Suppressor macrophage treated with lipopolysaccharide for 1 hour (primary cell): ENCODE measurements around the gene GPR157.

Experiments
- DNase-seq, 3 donors: peaks; one replicate each; pipeline ENCODE4 v3.0.0-alpha.2; 2020 to 2022

Gene GPR157

DNA sequence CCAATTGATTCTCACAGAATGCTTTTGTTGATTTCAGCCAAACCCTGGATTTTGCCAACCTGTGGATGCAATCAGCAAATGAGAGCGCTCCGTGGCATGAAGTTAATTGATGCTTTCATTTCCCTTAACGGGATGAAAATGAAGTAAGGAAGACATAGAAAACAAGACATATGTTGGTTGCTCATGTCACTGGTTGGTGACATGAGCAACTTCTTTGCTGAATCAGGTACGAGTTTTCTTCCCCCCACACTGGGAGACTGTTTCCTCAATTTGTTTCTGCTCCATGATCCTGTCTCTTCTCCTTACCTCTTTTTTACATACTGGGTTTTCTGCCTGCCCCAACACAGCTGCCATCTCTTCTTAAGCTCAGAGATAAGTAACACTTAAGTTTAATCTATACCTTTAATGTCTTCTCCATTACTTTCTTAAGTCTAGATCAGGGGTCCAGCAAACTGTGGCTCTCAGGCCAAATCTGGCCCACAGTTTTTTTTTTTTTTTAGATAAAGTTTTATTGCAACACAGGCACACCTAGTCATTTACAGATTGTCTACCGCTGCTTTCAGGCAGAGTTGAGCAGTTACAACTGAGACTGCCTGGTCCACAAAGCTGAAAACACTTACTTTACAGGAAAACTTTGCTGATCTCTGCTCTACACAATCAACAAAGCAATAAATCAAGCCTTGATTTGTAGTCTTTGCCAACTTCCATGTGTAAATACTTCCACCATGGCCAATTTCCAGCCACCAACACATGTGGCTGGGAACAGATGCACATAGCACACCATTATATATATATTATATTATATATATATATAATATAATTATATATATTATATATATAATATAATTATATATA, 13.3 kb downstream of the GPR157 start:
- peak; percentile 21 to 43 (median 22) for DNase-seq

DNA sequence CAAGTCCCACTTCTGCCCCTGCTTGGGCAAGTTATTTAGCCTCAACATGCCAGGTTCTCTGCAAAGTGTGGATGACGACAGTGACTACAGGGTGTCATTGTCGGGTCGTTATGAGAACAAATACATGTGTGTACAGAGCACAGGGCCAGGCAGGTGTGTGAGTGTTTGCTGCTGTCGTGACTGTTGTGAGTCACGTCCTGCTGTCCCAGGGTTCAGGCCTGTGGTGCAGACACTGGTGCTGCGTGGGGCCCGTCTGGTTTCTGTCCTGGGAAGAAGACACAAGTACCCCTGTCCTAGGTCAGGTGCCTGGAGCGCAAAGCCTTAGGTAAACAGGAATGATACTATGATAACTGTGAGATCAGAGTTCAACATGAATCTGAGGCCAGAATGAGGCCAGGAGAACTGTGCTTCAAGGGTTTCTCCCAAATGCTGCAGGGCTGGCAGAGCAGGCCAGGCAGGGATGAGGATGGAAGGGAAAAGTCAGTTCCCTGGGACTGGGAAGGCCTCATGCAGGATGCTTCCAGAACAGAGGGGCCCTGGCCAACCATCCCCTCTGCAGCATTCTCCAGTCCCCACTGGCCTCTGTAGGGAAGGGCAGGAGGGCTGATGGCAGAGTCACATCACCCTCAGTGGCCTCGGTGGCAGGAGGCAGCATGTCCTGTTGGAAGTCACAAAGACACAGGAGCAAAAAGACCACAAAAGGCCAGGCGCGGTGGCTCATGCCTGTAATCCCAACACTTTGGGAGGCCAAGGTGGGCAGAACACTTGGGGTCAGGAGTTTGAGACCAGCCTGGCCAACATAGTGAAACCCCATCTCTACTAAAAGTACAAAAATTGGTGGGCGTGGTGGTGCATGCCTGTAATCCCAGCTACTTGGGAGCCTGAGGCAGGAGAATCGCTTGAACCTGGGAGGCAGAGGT, 15.7 kb downstream of the GPR157 start:
- DNase-seq = no peak

DNA sequence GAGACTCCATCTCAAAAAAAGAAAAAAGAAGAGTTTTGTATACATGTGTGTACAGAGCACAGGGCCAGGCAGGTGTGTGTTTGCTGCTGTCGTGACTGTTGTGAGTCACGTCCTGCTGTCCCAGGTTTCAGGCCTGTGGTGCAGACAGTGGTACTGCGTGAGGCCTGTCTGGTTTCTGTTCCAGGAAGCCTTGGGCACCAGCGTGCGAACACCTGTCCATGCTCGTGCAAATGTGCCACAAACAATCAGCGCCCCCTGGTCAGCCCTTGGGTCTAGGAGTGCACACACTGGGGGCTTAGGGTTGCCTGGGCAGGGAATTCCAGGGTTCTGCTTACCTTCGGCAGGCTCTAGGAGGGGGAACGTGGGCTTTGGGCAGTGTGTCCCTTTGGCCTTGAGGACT, 16.9 kb downstream of the GPR157 start:
- DNase-seq = no peak

- no peak for DNase-seq
Measured at GRCh38 chr1:9111357-9111691, 17.6 kb downstream of the GPR157 start.

GRCh38 chr1:9110669-9111356, 18.1 kb downstream of the GPR157 start:
- peak; percentile 91 to 94 (median 91) for DNase-seq

- no peak for DNase-seq
Measured at GRCh38 chr1:9108056-9108665, 20.7 kb downstream of the GPR157 start.

DNA sequence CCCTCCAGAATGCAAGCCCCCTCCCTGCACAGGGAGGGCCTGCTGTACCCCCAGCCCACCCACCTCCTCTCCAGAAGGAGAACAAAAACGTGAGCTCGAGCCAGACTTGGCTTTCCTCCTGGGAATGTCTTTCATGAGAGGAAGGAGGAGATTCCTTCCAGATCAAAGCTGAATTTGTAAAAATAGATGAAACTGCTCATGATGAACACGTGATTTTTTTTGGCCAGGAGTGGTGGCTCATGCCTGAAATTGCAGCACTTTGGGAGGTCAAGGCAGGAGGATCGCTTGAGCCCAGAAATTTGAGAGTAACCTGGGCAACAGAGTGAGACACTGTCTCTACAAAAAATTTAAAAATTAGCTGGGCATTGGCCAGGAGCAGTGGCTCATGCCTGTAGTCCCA, 21.8 kb downstream of the GPR157 start:
- no peak for DNase-seq

DNA sequence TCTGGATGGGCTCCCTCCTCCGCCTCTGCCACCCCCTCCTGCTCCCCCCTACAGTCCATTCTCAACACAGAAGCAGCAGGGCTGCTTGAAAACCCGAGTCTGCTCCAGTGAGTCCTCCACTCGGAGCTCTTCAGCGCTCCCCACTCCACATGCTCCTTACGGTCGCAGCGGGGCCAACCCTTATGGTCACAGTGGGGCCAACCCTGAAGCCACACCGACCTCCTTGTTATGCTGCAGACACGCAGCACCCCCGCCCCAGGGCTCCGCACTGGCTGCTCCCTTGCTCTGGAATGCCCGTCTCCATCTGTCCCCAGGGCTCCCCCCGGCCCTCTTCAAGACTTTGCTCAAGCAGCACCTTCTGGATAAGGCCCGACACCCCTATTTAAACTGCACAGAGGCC, 22.6 kb downstream of the GPR157 start:
- DNase-seq = no peak

DNA sequence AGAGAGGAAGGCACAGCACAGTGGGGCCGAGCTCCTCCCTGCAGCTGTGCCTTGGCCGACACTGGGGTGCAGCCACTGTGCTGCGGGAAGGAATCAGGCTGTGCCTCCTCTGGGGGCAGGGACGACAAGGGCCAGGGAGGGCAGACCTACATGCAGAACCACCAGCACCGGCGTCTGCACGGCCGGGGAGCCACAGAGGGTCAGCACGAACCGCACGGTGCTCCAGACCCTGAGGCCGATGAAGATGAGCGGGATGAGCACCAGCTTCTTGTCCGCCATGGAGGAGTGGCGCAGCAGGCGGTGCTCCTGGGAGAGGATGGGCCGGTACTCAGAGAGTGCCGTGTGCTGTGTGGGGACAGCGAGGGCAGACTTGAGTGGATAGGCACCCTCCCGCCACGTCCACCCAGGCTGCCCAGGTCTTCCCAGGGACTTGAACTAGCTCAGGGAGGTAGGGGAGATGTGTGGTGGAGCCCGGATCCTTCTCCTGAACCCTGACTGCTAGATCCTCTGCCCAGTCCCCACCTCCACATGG, 23.5 kb downstream of the GPR157 start:
- no peak for DNase-seq

- peak; percentile 71 to 81 (median 80) for DNase-seq
Measured at GRCh38 chr1:9101510-9102146, 27.3 kb downstream of the GPR157 start.

DNA sequence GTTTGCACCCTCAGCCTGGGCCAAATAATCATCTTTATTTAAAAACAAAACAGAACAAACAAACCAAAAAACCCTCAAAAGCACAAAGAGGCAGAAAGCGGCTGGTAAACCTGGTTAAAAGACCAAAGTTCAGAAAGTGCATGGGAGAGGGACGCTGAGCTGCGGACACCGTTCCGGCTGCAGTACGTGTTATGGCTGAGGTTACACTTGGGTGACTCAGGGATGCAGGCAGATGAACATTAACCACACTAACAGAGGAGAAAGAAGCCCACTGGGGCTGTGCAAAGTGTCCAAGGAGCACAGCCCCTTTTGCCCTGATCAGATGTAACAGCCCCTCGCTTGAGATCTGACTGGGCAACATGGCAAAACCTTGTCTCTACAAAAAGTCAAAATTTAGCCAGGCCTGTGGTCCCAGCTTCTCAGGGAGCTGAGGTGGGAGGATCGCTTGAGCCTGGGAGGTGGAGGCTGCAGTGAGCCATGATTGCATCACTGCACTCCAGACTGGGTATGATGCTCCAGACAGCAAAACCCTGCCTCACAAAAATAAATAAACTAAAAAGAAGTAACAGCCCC, 28.3 kb downstream of the GPR157 start:
- DNase-seq = no peak

- DNase-seq = no peak
Measured at GRCh38 chr1:9099555-9099954, 29.3 kb downstream of the GPR157 start.

DNA sequence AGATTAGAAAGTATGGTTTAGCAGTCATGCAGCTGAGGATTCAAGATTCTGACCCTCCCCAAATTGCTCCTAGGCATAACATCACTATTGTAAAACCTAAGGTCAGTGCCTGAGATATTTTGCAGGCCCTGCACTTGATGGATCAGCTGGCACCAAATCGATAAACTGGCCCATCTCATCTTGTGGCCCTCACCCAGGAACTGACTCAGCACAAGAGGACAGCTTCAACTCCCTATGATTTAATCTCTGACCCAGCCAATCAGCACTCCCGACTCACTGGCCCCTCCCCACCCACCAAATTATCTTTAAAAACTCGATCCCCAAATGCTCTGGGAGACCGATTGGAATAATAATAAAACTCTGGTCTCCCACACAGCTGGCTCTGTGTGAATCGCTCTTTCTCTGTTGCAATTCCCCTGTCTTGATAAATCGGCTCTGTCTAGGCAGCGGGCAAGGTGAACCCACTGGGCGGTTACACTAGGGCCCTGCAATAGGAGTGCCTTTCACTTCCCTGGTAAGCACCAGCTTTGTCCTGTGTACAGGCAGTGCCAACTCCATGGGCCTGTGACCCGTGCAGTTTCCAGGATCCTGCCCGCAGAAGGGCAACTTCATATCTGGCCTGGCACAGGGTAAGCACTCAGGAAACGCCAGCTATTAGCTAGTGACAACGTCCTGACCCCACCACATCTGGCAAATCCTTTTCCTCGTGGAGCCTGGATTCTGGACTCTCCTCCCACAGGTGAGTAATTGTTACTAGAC, 30.8 kb downstream of the GPR157 start:
- no peak for DNase-seq

DNA sequence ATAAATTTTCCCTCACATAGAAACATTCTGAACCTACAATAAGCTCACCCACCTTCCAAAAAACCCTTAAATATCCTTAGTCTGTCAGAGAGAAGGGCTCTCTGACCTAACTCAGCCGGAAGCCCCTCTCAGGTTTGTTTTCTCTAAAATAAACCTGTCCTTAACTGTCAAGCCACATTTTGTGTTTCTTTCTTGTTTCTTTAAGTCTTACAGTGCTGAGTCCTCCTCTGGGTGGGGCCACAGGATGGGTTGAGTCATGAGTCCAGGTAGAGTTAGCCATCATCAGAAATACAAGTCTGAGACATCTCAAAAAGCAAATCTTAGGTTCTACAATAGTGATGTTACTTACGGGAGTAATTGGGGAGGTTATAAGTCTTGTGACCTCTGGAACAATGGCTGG, 33.1 kb downstream of the GPR157 start:
- no peak for DNase-seq

GRCh38 chr1:9093996-9094595, 34.8 kb downstream of the GPR157 start:
- peak in 2 of 3 donors; percentile 44 to 47 for DNase-seq

DNA sequence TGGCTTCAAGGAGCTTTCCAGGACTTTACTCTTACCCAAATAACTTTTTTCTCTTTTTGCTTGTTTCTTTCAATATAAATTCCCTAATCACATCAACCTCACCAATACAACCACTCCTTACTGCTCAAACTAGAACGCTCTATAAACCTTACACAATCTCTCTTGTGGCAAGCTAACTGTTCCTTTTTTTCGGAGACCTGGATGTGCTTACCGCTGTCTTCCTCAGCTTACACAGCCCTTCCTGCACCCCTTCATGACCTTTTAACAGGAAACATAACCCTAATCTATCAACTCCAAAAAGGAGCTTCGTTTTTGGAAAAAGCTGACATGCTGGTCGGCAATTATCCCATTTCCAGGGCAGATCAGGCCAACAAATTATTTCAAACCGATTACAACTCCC, 35.3 kb downstream of the GPR157 start:
- DNase-seq = no peak

DNA sequence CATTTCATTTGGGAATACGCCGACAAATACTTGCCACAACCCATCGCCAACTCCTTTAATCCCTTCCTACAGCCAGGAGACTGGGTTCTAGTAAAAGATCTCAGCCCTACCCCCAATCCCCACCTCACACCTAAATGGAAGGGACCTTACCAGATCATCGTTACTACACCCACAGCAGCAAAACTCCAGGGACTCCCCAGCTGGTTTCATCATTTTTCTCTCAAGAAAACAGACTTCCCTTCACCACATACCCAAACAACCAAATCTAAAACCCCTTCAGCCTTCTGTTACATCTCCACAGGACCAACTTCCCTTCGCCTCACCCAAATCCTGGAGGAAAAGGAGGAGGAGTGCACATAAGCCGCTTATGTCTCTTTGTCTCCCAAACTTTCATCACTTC, 35.8 kb downstream of the GPR157 start:
- DNase-seq = peak; percentile 65 to 73 (median 70)

- DNase-seq = no peak
Measured at GRCh38 chr1:9088807-9089206, 40.1 kb downstream of the GPR157 start.

- no peak for DNase-seq
Measured at GRCh38 chr1:9087411-9088125, 41.3 kb downstream of the GPR157 start.

DNA sequence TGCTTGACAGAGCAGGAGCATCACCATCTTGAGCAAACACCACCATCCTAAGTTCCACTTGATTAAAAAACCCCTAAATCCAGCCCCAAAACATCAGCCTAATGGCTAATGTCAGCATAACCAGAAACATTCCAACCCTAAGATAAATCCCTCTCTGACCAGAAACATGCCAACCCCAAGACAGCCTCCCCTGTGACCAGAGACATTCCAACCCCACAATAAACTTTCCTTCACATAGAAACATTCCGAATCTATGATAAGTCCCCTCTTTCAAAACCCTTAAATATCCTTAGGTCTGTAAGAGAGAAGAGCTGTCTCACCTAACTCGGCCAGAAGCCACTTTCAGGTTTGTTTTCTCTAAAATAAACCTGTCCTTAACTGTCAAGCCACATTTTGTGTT, 42.1 kb downstream of the GPR157 start:
- no peak for DNase-seq
